Fibroblast of skin of abdomen (primary cell): Measurements from ENCODE around the gene ADCY4.
"Not testable (repeated sequence)": the region's sequence is repeated elsewhere in the genome, so short reads cannot be mapped to it uniquely, and the experiment has no call there.

Experiments
- DNase-seq: peaks from one replicate; pipeline ENCODE4 v3.0.0-alpha.2; 2013

Gene ADCY4

GRCh38 chr14:24366721-24367513 lies 32.0 kb upstream of the ADCY4 start:
- DNase-seq, result peak; percentile 98

- no peak for DNase-seq
Observed at GRCh38 chr14:24366413-24366720, 31.5 kb upstream of the ADCY4 start.

GRCh38 chr14:24365600-24366412 lies 30.9 kb upstream of the ADCY4 start:
- DNase-seq, result peak; percentile 90

GRCh38 chr14:24364841-24365240 lies 30.0 kb upstream of the ADCY4 start:
- DNase-seq, result no peak

- no peak for DNase-seq
Observed at GRCh38 chr14:24363401-24363800, 28.5 kb upstream of the ADCY4 start.

- peak; percentile 63 for DNase-seq
Observed at GRCh38 chr14:24362241-24362960, 27.5 kb upstream of the ADCY4 start.

- DNase-seq, result no peak
Observed at GRCh38 chr14:24361326-24361725, 26.5 kb upstream of the ADCY4 start.

- DNase-seq, result no peak
Observed at GRCh38 chr14:24360281-24360680, 25.4 kb upstream of the ADCY4 start.

- no peak for DNase-seq
Observed at GRCh38 chr14:24356208-24356607, 21.3 kb upstream of the ADCY4 start.

- no peak for DNase-seq
Observed at GRCh38 chr14:24355009-24355408, 20.1 kb upstream of the ADCY4 start.

GRCh38 chr14:24354482-24354825 lies 19.6 kb upstream of the ADCY4 start:
- DNase-seq, result not testable (repeated sequence)

- DNase-seq, result peak; percentile 61
Observed at GRCh38 chr14:24353559-24354481, 18.9 kb upstream of the ADCY4 start.

GRCh38 chr14:24351517-24351916 lies 16.6 kb upstream of the ADCY4 start:
- DNase-seq, result no peak

GRCh38 chr14:24349742-24350141 lies 14.9 kb upstream of the ADCY4 start:
- DNase-seq, result no peak

GRCh38 chr14:24348186-24348585 lies 13.3 kb upstream of the ADCY4 start:
- no peak for DNase-seq

- no peak for DNase-seq
Observed at GRCh38 chr14:24347134-24347533, 12.3 kb upstream of the ADCY4 start.

- DNase-seq, result no peak
Observed at GRCh38 chr14:24343795-24344660, 9.2 kb upstream of the ADCY4 start.

- DNase-seq, result no peak
Observed at GRCh38 chr14:24342889-24343288, 8.0 kb upstream of the ADCY4 start.

GRCh38 chr14:24340606-24341005 lies 5.7 kb upstream of the ADCY4 start:
- no peak for DNase-seq

GRCh38 chr14:24339284-24340151 lies 4.6 kb upstream of the ADCY4 start, which contains the start of gene RIPK3:
Gene RIPK3 (minus strand): TSS chr14:24339991. CDS start chr14:24339826, 165 bp downstream.
- no peak for DNase-seq
